NCI-H460 (cell line): ENCODE results near the gene MACO1. TPM values are rescaled to one million over a fixed set of nuclear protein-coding genes. Genes with fewer than 3 reads are reported as not detected.
A peak's percentile ranks its signal among the peaks of the same experiment; 100 is the strongest.
"Not testable (repeated sequence)": the region's sequence is repeated elsewhere in the genome, so short reads cannot be mapped to it uniquely, and the experiment has no call there.

ENCODE experiments used
- DNase-seq: peaks from one replicate; pipeline ENCODE4 v3.0.0-alpha.2; 2016; ENCODE audit warnings: low read depth; ENCODE audit errors: extremely low read depth
- total RNA-seq: library from RNA; depleted of rRNA; stranded (reverse); fragments of >200 nt; shearing (Covaris generic); gene quantifications from 2 replicates; pipeline ENCODE4 v1.2.3, GENCODE V29; 2014

Gene MACO1
- total RNA-seq, 1 experiment from 2014 or later = 8.5 TPM

DNA sequence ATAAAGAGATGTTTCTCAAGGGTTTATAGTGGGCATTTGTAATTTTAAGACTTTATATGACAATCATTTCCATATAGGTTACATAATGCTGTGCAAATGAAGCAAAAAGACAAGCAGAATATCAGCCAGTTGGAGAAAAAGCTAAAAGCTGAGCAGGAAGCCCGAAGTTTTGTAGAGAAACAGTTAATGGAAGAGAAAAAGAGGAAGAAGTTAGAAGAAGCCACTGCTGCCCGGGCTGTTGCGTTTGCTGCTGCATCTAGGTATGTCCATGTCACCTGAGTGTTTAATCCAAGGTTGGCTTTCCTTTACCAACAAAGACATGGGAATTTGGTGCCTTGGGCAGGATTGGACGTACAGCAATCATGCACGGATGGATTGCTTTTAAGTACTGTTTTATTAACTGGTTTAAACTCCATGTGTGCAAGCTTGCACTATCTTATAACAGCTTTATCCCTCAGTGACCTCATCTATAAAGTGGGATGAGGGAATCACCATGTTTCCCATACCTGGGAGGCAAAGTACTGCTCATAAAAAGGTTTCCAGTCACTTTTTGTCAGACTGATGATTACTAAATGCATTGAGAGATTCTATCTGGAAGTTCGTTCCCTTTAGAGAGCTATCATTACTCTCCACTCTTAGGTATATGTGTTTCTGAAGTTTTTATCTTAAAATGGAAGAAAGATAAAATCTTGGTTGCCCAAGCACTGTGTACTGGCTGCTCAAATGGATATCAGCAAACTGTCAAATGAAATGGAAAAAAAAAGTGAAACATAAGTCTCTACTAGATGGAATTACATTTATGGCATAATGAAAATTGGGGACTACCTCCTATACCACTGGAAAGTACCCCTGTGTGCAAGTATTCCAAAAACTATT, 55.1 kb downstream of the MACO1 start:
- DNase-seq = no peak

DNA sequence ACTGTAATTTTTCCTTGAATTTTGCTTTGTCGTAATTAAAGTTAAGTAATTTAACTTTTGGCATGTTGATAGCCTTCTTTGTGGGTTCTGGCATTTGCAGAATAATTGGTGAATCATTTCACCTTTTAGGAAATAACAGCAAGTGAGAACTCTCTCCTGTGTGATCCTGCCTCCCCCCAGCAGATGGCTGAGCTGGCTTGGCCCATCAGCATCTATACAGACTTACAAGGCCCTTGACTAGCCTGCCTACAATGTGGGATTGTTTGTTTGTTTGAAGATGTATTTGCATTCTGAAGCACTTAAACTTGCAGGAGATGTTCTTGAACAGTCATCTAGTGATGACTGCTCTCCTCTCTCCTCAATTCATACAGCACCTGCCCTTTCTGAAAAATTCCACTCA, 55.9 kb downstream of the MACO1 start:
- no peak for DNase-seq

DNA sequence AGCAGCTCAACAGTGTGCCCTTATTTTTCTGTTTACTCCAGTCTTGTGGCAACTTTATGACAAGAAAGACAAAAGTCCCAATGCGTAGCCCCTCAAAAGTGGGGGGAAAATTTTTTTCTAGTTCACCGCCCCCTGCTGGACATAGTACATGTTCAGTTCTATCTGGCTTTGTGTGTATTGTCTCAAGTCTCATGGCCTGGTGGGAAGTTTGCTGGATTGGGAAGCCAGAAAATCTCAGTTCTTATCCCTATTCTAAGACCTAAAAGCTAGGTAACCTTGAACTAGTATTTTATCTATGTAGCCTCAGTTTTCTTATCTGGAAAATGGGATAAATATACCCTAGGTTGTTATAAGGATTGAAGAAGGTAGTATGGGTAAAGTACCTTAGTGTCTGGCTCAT, 56.9 kb downstream of the MACO1 start:
- no peak for DNase-seq

DNA sequence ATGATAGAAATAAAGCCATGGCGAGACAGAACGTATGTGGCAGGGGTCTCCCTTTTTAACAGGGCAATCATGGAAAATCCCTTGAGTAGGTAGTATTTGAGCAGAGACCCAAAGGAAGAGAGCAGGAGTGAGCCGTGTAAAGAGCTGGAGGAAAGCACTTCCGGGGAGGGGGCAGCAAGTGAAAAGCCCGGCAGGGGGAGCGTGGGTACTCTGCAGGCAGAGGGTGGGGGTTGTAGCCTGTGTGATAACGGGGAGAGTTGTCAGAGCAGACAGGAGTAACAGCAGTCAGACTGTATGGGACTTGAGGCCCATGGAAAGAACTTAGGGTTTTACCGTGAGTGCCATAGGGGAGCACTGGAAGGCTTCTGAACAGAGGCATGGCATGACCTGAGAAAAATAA, 61.6 kb downstream of the MACO1 start:
- DNase-seq = no peak

DNA sequence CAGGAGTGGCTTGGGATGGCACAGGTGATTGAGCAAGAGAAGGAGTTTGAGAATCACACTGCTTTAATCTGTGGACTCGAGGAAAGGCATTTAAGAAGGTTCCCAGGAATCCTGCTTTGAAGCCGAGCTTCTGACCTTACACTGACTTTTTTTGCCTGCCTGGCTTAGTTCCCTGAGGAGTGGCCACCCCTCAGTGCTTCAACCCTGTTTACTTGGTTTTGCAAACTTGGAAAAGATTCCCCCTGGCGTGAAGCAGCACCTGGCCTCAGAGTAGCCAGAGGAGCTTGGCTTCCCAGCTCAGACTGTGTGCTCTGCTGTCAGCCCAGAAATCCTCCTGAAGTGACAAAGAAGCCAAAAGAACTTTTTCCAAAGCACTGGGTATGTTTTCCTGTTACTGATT, 64.3 kb downstream of the MACO1 start:
- DNase-seq = no peak

DNA sequence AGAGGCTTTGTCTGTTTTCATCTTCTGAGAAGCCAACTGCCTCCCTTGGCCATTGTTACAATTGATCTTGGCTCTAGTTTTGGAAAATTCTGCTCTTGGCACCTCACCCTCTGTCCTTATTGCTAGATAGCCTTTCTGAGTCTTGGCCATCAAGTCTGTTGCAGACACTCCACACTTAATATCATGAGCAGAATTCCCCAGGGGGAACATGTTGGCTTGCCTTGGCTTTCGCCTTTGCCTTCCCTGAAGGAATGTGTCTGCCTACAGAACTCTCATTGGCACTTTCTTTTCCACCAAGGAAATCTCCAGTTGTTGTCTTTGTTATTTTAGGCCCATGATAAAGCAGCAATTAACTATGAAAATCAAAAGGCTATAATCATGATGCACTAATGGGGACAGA, 70.0 kb downstream of the MACO1 start:
- no peak for DNase-seq

DNA sequence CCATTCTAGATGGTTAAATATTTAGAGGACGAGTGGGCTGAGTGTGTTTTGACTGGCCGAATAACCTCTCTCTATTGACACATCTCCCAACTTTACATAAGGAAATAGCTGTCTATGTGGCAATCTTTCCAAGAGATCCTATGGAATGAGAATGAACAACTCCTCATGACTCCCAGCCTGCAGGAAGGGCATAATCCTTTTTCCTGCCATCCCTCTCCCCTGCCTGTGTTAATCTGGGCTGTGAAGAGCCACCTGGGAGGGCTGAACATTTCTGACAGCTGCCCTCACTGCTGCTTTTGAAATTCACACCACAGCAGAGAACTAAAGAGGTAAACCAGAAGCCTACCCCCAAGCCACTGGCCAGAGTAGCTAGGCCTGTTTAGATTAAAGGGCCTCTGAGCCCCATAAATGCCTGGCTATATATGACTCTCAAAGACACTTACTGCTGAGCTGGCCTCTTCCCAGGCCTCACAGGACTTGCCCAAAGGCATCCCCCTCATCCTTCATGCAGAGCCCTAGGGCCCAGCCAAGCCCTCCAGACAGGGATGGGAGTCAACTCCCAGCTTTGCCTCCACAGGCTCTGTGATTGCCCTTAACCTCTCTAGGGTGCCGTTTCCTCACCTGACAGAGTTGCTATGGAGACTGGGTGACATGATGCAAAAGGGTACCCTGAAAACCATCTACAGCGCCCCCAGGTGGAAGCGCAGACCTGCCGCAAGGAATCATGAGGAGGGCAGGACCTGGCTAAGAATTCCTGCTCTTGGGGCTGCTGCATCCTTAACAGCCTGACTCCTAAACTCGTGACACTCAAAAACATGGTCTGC, 70.8 kb downstream of the MACO1 start:
- DNase-seq = no peak

DNA sequence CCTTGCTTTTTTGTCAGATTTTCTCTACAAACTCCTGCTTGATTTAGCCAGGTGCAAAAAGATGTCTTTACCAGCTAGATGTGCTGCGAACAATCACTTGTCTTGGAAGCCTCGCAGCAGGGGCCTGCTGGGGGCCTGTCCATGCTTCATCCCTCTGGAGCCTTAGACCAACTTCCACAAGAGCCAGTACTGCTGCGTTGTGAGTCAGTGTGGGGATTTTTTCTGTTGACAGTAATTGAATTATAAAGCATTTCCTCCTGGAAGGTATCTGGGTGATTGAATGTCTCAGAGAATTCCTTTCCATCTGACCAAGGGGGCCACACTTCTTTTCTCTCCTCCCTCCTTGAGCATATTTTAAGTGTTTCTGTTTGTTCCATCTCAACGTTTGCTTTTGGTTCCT, 72.3 kb downstream of the MACO1 start:
- DNase-seq = no peak

DNA sequence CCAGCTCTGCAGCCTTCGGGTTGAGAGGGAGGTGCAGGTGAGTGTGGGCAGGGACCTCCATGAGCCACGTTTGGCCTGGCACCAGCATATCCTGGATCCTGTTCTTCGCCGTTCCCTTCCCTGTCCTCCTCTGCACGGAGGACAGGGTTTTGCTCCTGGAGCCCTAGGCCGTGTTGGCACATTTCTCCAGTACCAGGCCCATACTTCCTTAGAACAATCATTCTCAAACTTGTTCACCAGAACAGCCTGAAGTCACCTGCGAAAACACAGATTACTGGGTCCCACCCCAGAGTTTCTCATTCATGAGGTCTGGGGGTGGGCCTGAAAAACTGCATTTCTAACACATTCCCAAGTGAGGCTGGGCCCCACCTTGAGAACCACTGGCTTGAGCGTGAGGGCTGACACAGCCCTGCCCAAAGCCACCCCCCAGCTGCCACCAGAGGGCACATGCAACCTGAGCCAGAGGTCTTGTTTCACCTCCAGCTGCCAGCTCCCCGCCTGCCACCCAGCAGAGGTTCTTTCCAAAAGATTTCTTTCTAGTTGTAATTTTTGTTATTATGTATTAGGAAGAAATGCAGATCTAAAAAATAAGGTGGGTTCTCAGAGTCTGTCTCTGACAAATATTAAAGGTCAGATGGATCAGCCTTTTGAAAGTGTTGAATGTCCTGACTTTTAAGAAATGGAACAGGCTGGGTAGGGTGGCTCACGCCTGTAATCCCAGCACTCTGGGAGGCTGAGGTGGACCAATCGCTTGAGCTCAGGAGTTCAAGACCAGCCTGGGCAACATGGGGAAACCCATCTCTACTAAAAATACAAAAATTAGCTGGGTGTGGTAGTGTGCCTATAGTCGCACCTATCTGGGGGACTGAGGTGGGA, 73.1 kb downstream of the MACO1 start:
- DNase-seq = peak; percentile 7

DNA sequence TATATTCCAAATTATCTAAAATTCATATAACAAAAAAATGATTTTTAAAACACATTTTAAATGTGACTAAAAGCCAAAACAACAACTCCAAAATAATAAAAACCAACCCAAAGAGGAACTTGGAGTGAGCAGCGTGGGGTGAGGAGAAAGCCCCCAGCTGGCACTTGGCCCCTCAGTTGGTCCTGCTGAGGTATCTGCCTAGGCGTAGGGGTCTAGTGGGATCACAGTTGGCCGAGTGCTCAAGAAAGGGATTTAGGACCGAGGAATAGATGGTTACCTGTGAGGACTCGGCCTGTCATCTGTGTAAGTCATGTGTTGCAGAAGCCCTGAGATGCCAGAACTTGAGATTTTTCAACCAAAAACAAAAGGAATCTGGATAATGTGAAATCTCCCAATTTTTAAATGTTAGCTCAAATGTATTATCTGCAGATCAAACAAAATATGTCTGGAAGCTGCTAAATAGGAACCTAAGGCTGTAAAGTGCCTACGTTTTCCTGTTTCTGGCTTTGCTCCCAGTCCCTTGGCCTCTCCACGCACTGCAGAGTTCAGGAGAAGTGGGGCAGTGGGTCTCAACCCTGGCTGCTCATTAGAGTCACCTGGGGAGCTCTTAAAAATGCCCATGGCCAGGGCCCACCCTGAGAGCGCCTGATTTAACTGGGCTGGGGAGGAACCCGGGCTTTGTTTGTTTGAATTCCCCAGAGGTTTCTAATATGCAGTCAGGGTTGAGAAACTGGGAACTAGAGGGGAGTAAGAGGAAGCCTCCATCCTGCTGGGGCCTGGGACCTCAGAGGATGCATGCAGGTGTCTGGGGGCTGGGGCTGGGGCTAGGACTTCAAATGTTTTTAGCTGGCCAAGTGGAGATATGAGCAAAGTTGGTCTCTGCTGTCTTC, 74.3 kb downstream of the MACO1 start:
- DNase-seq = no peak

DNA sequence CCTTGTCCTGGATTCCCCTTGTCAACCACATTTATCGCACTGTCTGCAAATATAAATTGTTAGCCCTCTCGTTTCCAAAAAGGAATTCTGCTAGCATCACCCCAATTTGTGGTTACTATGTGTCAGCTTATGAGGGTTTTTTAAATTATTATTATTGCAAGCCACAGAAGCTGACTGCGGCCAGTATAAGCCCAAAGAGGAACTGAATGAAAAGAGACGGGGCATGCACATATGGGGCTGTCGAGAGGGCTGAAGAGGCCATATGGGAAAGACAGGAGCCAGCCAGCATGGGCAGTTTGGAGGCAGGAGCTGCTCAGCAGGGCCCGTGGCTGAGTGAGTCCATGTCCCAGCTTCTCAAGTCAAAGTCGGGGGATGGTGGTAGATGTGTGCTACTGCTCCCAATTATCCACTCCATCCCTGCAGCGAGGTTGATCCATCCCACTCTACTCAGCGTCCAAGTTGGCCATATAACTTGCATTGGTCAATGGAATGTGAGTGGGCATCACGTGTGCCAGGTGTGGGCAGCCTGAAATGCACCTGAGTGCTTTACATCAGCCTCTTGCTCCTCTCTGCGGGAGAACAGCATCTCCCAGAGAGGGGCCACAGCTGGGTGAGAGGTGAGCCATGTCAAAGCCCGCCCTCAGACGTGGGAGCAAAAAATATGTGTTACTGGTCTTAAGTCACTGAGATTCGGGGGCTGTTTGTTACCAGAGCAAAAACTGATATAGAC, 75.1 kb downstream of the MACO1 start:
- no peak for DNase-seq

DNA sequence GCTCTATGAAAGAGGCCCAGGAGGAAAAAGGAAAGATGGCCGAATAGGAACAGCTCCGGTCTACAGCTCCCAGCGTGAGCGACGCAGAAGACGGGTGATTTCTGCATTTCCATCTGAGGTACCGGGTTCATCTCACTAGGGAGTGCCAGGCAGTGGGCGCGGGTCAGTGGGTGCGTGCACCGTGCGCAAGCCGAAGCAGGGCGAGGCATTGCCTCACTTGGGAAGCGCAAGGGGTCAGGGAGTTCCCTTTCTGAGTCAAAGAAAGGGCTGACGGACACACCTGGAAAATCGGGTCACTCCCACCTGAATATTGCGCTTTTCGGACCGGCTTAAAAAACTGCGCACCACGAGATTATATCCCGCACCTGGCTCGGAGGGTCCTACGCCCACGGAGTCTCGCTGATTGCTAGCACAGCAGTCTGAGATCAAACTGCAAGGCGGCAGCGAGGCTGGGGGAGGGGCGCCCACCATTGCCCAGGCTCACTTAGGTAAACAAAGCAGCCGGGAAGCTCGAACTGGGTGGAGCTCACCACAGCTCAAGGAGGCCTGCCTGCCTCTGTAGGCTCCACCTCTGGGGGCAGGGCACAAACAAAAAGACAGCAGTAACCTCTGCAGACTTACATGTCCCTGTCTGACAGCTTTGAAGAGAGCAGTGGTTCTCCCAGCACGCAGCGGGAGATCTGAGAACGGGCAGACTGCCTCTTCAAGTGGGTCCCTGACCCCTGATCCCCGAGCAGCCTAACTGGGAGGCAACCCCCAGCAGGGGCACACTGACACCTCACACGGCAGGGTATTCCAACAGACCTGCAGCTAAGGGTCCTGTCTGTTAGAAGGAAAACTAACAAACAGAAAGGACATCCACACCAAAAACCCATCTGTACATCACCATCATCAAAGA, 76.1 kb downstream of the MACO1 start:
- not testable (repeated sequence) for DNase-seq

DNA sequence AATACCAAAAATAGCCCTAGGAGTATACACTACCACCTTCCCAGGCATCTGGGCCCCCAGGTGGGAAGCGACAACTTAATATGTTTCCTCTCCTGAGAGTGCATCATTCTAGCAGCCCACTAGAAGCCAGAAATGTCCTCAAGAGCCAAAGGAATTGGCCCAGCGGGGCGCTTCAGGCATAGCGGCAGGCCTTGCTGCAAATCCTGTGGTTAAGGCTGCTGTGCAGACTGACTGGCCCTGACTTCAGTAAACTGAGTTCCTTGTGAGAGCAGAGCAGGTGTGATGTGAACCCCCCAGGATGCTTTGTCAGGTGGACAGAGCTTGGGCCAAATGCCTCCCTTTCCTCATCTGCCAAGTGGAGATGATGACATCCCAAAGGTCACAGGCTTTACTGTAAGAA, 83.0 kb downstream of the MACO1 start:
- no peak for DNase-seq

DNA sequence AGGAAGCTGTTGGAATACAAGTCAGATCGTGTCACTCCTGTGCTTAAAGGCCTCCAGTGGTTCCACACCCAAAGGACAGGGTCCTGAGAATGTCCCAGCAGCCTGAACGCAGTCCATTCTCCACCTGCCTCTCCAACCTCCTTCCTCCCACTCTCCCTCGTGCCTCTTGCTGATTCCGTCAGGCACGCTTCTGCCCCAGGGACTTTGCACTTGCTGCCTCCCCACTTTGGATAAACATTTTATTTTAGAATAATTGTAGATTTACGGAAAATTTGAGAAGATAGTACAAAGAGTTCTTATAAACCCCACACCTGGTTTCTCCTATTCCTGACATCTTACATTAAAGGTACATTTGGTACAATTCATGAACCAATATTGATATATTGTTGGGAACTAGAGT, 84.3 kb downstream of the MACO1 start:
- DNase-seq = no peak

DNA sequence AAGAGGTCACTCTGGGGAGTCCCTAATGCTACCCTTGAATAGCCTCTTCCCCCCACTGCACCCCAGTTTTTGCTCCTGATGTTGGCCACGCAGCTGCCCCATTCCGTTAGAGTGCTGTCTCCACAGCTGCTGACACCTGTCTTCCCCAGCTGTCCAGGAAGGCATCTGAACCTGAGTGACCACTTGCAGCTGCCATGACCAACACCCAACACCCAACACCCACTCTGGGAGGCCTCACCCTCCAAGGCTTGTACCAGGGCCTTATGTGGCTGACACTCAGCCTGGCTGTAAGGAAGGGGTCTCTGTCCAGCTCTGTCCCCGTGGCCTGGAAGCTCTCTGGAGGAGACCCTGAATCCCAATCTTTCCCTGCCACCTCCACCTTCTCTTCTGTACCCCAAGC, 86.0 kb downstream of the MACO1 start:
- DNase-seq = no peak

DNA sequence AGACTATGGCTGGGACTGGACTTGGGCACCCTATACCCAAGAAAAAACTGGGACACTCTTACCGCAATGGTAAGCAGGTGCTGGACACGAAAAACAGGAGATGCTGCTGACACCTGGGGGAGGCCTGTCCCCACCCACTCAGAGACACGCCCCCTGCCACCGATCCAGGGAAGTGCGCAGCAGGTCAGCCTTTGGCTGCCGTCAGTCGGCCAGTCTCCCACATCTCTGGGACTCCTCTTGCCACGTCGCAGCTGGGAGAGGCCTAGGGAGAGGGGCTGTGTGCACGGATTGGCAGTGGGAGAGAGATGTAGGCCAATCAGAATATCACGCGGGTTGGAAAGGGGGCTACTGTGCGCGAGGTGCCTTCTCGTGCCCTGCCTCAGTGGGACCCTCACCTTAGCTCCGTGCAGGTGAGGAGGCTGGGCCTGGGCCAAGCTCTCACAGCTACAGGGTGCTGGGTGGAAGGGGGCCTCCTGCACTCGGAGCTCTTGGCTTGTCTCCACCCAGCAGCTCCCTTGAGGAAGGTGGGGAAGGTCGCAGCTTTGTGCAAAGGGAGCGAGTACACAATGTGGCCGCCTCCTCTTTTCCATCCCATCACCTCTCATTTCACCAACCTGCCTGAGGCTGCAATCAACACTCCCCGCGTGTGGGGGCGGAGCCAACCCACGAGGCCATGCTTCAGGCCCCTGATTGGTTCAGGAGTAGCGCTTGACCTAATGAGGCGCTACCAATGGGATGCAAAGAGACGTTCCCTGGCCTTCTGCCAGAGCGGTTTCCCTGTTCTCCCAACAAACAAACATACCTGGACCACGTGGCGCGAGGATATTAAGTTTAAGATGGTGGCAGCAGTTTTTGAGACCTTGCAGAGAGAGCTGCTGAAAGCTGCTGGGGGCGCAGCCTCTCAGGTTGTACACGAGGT, 87.0 kb downstream of the MACO1 start:
- no peak for DNase-seq

DNA sequence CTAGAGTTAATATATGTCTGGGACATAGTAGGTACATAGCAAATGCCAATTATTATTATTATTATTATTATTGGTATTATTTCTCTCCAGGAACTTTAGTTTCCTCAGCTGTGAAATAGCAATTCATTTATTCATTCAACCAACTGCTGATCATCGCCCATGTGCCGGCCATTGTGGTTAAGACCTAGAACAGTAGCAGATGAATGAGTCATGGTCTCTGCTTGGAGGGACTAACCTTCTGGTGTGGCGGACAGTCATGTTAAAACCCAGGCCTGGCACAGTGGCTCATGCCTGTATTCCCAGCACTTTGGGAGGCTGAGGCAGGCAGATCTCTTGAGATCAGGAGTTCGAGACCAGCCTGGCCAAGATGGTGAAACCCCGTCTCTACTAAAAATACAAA, 88.9 kb downstream of the MACO1 start:
- no peak for DNase-seq
